CD4-positive, alpha-beta T cell treated with Interleukin-21 for 1 hour (primary cell): ENCODE results near the gene ZMYND10.

Experiments
- DNase-seq: peaks from one replicate; pipeline ENCODE4 v3.0.0-alpha.2; 2020

ZMYND10 gene

DNA sequence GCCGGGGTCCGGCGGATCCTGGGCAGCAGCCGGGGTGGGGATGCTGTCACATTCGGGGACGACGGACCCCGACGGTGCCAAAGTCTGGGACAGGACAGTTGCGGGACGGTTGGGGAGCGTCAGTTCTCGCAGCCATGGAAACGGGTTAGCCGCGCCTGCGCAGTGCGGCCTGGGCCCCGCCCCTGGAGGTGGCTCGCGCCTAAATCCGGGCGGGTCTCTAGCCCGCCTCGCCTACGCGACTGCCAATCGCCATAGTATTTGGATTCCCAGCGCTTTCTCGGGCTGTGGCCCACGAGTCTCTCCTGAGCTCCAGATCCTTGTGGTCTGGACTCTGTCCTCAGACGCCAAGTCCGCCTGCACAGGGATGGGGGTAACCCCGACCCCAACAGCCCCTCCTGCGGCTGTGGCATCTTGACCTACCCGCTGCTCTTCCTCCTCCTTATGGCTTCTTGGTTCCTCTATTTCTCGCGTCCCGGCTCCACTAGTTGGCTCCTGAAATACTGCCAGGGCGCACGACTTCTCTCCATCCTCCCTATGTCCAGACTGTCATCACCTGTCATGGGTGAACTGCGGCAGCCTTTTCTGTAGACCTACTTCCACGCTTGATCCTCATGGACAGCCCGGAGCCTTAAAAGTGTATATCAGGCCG, at the start of gene ZMYND10:
TSS of gene ZMYND10 (minus strand) at position 147 of the 649 bp plus-strand sequence. CDS start 153 bp downstream, outside the sequence.
- peak; percentile 80 for DNase-seq

DNA sequence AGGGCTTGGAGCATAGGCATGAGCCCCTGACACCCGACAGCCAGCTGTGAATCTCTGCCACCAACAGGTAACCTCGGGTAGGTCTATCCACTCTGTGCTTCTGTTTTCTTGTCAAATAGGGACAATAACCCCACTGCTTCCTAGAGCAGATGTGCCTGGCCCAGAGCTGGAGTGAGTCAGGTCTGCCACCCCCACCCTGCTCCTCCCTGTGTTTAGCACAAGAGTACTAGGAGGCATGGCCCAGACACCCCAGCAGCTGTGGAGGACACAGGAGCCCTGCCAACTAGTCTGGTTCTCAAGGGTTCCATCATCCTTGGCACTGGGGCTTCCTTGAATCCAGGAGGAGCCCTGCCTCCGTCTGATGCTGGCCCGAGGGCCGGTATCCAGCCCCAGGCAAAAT, 47.5 kb upstream of the ZMYND10 start:
- no peak for DNase-seq

DNA sequence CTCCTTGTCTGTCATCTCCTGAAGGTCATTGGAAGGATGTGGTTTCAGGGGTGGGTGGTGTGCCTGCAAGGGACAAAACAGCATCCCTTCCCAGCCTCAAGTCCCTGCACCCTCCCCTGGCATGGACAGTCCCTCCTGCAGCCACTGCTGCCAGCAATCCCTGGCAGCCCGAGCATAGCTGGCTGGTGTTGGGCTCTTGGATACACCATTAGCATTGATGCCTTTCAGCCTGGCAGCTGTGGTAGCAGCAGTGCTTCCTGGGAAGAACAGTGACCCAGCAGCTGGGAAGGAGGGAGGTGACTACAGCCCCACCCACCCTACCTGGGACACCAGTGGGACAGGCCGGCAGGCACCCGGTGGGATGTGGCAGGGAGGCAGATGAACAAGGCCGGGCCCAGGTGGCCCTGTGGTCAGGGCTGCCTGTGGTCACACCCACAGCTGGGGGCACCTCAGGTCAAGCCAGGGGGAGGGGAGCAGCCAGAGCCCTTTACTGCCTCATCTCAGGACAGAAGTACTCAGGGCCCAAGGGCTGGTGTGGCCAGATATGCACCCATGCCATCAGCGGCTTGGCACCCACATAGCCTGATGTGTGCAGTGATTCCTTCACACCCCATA, 46.7 kb upstream of the ZMYND10 start:
- DNase-seq = no peak

DNA sequence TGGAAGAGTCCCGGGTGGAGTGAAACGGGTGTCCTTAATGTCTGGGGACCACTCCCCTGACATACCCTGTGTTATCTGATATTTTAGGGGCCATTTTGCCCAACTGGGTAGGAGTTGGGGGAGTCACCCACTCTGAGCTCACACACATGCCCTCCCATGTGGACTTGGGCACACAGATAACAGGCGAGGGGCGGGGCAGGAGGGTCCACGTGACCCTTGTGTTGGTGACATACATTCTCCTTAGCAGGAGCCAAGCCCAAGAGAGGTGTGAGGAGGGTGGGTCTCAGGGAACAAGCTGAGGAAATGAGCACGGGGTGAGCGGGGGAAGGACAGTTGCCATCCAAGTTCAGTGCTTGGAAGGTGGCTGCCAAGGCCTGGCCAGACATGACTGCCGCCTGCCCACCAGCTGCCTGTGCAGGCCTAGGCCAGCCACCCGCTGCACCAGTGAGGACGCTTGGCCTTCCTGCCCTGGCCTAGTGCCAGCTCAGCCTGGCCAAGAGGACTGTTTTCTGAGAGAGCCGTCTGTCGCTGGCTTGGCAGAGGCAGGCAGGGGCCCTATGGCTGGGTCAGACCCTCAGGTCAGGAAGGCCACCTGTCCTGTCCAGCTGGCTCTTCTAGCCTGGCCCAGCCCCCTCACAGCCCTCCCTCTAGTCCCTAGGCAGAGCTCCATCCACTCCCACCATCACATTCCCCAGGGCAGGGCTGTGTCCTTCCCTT, 45.1 kb upstream of the ZMYND10 start:
- DNase-seq = no peak

DNA sequence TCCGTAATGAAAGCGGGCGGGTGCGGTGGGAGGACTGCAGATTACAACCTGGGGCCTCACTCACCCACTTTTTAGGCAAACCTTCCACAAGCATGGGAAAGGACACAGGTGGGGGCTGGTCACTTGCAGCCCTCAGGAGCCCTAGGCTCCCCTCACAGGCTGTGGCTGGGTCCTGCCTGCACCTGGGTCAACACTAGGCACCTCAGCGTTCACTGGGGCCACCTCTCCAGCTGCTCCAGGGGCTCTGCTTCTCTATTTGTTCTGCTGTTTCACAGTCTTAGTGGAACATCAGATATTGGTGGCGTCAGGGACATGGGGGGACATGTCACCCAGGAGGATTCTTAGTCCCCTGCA, 43.9 kb upstream of the ZMYND10 start:
- DNase-seq = no peak

DNA sequence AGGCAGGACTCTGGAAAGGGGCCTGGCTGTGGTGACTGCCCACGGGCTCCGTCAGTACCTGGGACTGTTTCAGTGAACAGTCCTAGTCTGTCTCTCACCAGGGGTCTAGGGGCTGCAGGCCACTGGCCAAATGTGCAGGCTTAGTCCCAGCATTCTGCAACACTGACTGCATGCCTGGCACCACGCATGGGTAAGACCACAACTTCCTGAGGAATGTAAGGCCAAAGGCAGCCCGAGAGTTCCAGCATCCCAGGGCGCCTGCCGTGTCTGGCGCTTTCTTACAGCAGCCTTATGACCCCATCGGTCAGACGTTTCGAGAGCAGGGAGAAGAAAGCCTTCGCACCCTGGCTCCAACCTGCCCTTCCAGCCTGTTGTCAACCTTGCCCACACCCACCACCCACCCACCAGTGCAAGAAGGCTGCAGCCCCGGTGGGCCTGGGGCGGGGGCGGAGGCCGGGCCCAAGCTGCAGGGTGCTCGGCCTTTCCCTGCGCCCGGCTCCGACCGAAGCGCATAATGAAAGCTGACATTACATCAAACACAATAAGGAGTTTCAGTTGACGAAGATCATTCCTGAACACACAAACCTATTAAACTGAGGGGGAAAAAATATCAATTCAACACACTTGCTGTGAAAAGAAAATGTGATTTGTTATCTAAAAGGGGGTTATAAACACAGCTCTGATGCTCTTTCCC, 43.3 kb upstream of the ZMYND10 start:
- no peak for DNase-seq

DNA sequence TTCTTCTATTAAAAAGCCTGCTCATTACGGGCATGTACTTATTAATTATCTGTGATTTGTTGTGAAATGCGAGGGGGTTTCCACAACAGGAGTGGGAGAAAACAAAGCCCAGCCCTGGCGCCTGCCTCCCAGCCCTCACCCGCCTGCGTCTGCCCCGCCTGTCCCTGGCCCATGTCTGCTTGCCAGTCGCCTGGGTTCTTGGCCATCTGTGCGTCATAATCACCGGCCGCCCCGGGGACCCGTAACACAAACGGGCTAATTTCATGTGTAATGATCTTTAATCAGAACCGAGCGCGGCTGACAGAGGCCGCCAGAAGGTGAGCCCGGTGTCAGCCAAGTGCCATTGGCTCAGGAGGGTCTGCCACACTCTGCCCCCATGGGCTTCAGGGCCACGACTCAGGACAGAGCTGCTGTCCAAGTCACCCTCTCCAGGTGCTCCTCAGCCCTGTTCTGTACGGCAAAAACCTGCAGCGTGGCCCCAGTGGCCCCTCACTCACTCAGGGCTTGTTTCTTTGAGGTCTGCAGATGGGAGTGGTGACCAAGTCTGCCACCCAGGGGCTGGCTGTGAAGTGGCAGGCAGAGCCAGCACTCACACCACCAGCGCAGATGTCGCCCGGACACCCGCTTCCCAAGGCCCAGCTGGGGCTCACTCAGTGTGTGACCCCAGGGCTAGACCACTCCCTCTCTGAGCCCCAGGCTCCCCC, 42.6 kb upstream of the ZMYND10 start:
- no peak for DNase-seq

DNA sequence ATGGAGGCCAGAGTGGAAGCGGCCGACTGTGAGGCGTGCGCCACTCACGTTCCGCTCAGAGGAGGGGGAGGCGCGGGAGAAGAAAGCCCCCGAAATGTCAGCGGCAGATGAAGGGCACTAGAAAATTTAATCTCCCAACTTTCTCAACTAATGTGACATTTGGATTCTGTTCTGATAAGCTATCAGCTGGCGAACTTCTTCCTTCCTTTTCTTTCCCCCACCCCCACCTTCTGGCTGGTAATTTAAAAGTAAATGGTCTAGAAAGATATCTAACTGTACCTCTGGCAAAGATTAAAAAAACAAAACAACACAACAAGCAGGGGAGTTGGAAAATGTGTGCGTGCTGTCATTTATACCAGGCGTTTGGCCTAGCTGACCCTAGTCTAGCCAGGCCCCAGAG, 40.2 kb upstream of the ZMYND10 start:
- DNase-seq = no peak

DNA sequence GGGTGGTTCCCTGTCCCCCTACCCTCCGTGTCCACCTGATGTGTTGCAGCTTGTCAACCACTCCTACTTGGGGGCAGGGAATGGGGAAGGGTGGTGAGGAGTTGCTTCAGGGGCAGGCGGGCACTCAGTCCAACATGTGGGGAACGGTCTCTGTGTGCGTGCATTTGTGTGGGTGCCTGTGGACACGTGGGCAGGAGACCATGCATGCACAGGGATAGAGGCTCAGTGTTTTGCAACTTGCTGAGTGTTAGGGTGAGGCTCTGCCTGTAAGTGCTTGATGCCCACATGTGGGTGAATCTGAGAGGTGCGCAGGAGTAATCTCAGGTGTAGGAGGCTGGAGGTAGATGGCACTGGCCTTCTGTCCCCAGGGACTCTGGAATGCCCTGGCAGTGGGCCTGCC, 38.2 kb upstream of the ZMYND10 start:
- no peak for DNase-seq

DNA sequence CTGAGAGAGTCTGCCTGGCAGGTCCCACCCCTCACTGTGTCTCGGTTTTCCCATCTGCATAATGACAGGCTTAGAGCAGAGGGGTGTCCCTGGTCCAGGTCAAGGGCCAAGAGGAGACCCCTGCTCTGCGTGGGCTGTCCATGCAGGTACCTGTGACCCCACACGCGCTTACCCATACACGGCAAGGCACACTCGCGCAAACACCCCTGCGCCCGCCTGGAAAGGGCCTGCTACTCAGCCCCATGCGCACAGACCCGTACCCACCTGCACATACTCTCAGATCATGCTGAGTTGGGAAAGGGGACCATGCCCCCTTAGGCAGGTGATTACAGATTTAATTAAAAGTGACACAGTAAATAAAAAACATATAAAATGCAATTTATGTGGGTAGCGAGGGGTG, 37.2 kb upstream of the ZMYND10 start:
- DNase-seq = no peak

DNA sequence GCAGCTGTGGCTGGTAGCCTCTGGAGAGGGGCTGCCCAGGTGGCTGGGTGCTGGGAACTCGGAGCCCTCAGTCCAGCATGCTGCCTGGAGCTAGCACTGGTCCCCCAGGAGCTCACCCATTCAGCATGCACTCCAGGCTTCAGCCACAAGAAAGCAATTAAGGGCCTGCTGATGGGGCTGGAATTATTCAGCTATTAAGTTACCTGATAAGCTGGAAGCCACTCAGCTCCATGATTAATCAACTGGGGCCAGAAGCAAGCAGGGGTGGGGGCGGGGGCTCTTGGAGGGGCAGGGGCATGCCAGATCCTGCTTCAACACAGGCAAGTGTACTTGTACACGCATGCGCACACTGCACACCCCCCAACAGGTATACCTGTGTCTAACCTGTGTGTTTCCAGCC, 35.9 kb upstream of the ZMYND10 start:
- DNase-seq = no peak

DNA sequence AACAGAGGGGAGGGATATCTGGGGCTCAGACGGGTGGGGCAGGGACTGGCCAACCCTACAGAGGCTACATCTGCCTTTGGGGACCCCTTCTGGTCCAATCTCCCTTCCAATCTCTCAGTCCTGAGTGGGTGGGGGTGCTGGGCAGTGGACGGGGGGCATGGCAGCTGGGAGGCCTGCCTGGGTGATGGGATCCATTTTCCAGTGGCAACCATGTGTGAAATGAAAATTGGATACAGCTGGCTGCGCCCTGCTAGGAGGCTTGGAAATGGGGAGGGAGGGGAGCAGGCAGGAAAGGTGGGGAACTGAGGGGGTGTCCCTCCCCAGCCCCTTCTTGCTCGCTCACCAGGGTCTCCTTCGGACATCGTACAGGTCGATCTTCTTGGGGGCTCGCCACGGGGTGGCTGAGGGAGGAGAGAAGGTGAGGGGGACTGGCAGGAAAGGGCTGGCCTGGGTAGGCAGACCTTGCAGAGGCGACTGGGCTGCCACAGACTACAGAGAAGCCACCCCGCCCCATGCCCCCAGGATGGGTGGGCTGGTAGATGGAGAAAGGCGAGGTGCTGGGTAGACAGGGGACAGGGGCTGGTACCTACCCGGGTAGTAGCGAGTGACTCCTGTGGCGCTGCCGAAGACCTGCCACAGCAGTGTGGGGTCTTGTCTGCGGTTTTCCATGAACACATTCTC, 35.0 kb upstream of the ZMYND10 start:
- no peak for DNase-seq

DNA sequence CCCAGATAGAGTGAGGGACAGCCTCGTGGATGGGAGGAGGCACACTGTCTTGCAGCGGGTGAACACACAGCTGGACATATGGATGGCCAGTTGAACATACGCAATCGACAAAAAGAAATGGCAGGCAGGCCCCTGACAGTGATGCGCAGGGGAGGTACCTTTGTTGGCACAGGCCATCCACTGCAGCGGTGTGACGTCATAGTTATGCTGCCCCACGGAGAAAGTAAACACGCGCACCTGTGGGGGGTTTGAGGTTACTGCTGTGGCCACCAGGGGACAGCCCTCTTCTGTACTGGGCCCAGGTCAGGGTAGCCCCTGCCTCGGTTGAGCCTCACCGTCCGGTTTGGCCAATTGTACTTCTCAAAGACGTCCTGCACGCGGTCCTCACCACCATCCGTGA, 33.2 kb upstream of the ZMYND10 start:
- no peak for DNase-seq

DNA sequence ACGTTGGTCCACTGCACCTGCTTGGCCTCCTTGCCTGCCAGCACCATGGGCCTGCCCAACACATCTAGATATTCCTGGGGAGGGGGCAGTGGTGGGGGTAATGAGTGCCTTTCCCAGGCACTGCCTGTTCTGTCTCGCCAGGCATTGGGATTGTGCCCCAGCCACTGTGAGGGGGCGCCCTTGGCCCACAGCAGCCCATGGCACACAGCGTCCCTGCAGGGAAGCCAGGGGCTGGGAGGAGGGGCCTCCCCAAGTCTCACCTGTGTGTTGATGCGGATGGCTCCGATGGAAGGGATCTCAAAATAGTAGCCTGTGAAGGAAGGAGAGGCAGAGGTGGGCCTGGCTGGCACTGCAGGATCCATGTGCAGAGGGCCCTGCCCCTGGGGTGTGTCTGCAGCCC, 32.5 kb upstream of the ZMYND10 start:
- no peak for DNase-seq

DNA sequence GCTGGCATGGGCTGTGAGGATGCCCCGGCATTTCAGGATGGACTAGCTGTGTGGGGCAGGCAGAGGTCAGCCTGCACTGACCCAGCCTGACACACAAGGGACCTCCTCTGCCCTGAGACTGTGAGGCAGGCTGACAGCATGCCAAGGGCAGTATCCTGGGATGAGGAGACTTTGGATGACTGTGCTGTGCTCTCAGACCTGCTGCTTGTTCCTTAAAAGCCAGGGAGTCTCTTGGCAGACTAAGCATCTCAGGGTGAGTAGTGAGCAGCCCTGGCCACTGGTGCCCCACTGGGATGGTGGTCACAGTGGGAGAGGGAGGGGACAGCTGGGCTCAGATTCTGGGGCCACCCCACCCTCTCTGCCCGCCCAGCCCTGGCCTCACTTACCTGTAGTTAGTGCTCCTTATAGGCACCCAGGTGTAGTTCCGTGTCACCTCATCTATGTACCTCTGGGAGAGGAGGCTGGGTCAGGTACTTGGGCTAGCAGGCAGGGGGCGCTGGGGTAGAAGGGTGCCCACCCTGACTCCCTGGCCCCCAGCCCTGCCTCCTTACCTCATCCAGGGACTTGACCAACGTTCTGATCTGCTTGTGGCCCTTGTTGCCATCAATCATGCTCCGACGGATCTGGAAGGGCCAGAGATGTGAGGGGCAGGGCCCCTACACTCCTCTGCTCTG, 29.9 kb upstream of the ZMYND10 start:
- DNase-seq = no peak

DNA sequence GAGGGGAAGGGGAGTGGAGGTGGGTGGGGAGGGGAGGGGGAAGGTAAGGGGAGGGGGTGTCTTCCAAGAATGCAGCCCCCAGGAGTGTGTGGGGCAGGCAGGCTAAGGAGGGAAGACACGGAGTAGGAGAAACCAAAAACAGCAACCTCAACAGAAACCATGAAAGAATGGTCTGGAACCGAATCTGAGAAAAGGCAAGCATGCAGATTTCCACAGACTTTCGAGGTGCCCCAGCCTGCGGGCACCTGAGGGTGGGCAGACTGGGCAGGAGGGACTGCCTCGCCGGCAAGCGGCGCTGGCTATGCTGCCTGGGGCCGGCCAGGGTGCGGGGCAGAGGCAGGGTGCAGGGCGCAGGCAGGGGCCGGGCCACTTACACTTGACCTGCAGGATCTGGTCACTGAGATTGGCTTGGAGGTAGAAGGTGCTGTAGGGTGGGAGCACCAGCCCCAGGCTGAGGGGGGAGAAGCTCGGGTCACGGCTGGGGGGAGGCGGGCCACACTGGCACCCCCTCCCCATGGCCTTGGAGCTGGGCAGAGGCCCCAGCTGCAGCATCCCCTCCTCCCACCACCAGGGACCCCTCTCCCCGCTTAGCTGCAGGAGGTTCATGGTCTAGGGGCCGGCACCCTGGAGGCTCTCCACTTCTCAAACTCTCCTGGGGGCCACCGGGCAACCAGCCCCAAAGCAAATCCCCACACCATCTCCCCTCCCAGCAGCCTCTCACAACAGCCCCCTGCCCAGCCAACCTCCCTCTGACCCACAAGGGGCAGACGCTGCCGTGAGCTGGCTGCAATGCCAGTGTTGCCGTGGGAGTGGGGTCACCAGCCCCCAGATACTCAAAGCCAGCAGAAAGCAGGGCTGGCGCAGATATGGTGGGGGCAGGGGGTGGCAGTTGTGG, 29.1 kb upstream of the ZMYND10 start:
- no peak for DNase-seq

DNA sequence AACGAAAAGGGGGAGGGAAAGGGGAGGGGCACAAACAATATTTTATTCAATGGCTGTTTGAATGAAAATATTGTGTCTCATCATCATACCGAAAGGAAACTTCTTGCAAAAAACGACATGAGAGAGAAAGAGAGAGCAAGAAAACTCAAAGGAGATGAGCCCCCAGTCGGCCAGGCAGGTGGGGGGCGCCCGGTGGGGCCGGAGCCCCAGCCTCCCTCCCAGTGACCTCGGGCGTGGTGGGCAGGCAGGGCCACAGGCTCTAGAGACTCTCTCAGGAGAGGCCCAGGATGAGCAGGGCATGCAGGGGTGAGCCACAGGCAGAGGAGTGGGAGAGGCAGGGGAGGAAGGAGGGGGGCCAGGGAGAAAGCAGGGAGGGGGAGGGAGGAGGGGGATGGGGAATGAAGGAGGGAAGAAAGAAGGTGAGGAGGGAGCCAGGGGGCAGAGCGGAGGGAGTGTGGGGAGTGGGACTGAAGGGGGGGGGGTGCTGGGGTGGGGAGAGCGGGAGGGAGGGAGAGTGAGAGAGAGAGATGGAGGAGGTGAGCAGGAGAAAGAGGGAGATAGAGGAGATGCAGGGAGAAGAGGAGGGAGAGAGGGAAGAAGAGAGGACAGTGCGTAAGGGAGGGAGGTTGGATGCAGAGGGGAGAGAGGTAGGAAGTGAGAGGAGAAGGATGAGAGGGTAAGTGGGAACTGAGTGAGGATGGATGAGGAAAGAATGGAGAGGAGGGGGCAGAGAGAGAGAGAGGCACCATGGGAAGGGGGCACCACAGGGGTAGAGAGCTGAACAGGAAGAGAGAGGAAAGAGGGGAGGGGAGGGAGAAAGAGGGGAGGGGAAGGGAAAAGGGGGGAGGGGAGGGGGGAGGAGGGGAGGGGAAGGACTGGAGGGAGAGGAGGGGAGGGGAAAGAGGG, 27.9 kb upstream of the ZMYND10 start:
- no peak for DNase-seq

DNA sequence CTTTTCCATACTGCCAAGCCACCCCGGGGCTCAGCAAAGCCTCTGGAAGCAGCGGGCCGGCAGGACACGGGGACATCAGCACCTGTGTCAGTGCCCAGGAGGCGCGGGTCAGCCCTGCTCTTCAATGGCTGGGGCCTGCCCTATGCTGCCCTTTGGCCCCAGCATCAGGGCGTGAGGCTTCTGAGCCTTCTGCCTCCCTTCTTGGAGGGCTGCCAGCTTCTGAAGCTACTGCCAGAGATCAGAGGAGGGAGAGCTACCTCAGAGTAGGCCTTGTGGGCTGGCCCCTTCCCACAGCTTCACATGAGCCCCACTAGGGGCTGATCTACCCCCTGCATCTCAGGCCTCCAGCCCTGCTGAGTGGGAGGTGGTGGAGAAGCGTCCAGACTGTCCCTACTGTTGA, 26.8 kb upstream of the ZMYND10 start:
- no peak for DNase-seq

DNA sequence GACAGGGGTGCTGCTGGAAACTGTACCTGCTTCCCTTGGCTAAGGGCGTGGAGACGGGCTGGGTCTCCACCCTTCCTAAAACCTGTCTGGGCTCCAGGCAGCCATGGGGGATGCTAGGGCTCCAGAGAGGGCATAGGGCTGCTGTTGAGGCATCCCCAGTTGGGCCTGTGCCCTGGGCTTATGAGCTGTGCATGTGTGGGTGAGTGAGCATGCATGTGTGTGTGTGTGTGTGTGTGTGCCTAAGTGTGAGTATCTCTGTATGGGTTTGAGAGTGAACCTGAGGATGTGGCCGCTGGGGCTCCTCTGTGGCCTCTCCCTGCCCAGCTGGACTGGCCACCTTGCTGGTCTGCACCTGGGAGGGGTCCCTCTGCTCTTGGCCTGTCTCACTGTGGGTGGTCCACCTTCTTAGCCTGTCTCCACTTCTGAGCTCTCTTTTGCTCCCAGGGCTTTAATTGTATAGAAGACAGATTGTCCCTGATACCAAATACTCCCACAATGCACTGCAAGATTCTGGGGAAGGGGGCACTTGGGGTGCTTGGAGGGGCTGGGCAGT, 25.7 kb upstream of the ZMYND10 start:
- DNase-seq = no peak

DNA sequence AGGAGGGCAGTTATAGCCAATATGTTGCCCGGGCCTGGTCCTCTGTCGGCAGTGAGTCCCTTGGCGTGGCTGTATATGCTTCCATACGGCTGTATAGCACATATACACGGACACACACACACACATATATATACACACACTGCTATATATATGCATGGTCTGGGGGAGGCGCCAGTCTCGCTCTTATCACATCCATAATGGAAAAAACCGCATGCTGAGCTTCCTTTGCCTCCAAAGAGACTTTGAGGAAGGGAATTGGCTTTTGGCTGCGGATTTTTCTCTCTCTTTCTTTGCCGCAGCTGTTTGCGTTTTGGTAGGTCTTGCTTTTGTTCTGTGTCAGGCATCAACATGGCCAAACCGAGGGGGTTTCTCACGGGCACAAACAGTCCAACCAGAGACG, 25.1 kb upstream of the ZMYND10 start:
- DNase-seq = no peak
